SK-MEL-5 (cell line): Measurements from ENCODE around the gene NCL. TPM values are rescaled to one million over a fixed set of nuclear protein-coding genes. Genes with fewer than 3 reads are reported as not detected.
"Not testable (repeated sequence)": the region's sequence is repeated elsewhere in the genome, so short reads cannot be mapped to it uniquely, and the experiment has no call there.

Experiments
- DNase-seq: peaks from one replicate; pipeline ENCODE4 v3.0.0-alpha.2; 2016; ENCODE audit warnings: low read depth, low spot score
- in situ Hi-C: cut with HindIII; loops from 2 replicates; pipeline ENCODE4 v1.10.0; 2016; ENCODE audit warnings: low sequenced_read_pairs, high pct_unique_total_duplicates, low pct_unique_long_range_greater_than_20kb
- small RNA-seq, 2 experiments: library from RNA; depleted of rRNA; stranded (forward); fragments of <200 nt; gene quantifications; one replicate each; pipeline ENCODE3, GENCODE V24; 2014
- total RNA-seq: library from RNA; depleted of rRNA; stranded (reverse); fragments of >200 nt; shearing (Covaris generic); gene quantifications from 2 replicates; pipeline ENCODE4 v1.2.3, GENCODE V29; 2014; rRNA removed

Gene NCL
- total RNA-seq, 1 experiment from 2014 or later = 208 TPM

DNA sequence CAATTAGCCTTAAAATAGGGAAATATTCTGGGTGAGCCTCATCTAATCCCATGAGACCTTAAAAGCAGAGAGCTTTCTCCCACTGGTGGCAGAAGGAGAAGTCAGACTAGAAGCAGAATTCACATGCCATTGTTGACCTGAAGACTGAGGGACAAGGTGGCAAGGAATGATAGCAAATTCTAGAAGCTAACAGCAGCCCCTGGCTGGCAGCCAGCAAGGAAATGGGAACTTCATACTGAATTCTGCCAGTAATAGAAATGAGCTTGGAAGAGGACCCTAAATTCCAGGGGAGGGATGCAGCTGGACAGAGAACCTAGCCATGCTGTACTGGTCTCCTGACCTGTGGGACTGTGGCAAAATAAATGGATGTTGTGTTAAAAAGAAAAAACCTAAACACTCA lies 49.3 kb downstream of the NCL start:
- no peak for DNase-seq
- in situ Hi-C loops = no loop called here

GRCh38 chr2:231413921-231414476 lies 50.3 kb downstream of the NCL start:
- no peak for DNase-seq
- in situ Hi-C loops = no loop called here

DNA sequence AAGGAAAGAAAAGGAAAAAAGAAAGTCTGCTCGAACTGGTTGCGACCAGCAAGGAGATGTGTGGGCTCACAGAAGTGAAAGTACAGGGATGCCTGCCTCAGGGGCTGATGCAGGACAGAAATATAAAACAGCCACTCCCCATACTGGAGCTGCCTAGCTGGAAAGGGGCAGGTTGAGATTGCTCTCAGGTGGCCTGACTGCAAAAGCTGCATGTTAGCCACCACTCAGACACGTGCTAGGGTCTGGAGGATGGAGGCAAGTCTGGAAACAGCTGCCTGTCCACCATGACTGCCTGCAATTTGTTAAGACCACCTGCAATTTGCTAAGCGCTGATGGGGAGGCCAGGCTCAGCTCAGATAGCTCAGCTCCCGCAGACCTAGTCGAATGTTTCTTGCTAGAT lies 50.8 kb downstream of the NCL start:
- in situ Hi-C loops = no loop called here
- no peak for DNase-seq

- in situ Hi-C loops = no loop called here
- no peak for DNase-seq
These were observed 51.7 kb downstream of the NCL start for GRCh38 chr2:231412618-231412963.

DNA sequence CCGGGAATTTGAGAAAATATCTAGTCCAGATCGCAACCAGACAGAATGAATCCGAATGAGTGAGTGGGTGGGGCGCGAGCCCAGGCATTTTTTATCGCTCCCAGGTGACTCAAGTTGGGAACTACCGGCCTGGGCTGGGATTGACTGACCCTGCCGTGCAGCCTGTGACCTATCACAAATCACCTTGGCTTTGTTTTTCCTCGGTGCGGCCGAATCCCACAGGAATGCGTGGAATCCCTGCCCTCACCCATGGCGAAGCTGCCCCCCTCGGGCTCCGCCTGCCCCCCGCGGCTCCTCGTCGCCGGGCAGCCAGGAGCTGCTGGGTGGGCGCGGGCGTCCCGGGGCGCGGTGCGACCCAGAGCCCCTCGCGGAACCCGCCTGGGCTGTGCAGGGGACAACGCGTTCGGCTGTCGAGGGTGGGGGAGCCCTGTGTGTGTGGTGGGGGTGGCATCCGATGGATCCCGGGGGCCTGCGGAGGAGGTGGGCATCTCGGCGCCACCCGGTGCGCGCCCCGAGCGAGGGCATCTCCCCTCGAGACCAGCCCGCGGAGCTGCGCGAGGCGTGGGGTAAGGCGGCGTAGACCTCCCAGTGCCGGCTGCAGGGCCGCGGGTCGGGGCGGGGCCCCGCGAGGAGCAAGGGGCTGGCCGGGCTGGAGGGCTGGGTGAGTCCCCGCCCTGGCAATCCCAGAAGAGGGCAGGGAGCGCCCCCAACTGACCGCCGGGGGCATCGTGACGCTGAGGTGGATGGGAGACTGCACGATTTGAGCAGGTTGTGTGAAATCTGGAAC lies 52.3 kb downstream of the NCL start:
- peak; percentile 84 for DNase-seq
- in situ Hi-C loops = no loop called here

GRCh38 chr2:231411237-231411636 lies 53.0 kb downstream of the NCL start:
- DNase-seq = no peak
- in situ Hi-C loops = no loop called here

DNA sequence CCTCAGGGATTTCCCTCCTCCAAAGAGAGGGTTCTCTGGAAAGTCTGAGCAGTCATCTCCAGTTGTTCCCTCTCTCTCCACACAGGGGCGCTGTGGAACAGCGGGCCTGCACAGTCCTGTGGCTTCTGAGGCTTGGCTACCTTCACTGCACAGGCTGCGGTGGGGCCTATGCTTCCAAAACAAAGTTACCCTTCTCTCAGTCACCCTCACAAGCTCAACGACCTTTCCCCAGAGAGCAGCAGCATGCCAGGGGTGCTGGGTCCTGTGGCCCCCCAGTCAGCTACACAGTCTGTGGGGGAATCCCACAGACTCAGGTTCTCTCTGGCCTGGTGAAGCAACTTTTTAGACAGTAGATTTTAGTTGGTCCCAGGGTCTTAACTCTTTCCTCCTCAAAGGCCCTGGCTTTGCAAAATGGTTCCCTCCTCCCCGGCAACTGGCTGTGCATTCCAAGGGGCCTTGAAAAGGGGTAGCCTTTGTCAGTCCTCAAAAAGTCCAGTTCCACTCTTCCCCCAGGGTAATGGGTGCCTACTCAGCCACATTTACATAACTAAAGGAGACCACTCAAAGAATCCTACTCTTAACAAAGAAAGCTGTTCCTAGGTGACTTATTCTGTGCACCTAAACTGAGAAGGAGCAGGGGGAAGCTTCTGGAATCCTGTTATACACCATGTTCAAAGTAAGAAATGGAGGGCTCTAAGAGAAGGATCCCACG lies 53.8 kb downstream of the NCL start:
- DNase-seq = no peak
- in situ Hi-C loops = no loop called here

DNA sequence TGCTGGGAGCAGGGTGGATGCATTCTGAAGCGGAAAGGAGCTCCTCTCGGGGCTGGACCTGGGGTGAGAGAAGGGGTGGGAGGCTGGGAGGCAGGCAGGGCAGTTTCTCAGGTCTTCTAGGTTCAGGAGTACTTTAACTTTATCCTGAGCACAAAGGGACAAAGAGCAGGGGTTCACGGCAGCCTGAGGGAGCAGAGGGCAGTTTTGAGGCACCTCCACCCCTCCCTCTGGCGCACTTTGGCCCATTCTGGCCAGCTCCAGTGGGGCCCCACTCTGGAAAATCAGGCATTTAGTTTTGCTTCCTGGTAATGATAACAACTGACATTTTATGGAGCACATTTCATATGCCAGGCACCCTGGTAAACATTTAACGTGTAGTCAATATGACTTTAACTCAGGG lies 54.5 kb downstream of the NCL start:
- in situ Hi-C loops = no loop called here

GRCh38 chr2:231408304-231408703 lies 56.0 kb downstream of the NCL start:
- DNase-seq, in situ Hi-C loops: not testable (repeated sequence)

More for the DNA sequence above, 54.5 kb downstream of the NCL start:
- no peak for DNase-seq

GRCh38 chr2:231407686-231408085 lies 56.6 kb downstream of the NCL start:
- in situ Hi-C loops, DNase-seq: not testable (repeated sequence)

DNA sequence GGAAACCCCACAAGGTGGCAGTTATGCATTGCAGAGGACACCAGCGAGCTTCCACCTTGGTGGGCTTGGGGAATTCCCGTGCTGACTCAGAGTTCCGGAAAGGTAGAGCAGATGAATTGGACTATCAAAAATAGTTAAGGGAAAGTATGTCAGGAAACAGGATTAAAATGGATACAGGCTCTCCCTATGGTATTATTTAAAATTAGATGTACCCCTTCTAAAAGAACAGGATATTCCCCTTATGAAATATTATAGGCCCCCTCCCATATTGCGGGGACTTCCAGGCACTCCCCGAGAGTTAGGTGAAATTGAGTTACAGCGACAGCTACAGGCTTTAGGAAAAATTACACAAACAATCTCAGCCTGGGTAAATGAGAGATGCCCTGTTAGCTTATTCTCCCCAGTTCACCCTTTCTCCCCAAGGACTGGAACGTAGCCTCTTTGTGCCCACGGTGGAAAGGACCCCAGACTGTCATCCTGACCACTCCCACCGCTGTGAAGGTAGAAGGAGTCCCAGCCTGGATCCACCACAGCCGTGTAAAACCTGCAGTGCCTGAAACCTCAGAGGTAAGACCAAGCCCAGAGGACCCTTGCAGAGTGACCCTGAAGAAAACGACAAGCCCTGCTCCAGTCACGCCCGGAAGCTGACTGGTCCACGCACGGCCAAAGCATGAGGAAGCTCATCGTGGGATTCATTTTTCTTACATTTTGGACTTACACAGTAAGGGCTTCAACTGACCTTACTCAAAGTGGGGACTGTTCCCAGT lies 58.5 kb downstream of the NCL start:
- in situ Hi-C loops, DNase-seq: not testable (repeated sequence)

- in situ Hi-C loops, DNase-seq: not testable (repeated sequence)
These were observed 60.1 kb downstream of the NCL start for GRCh38 chr2:231404183-231404578.

Small RNA genes lying within 50 kb of the gene (small RNA-seq; reads per million reads assigned to genes)
- gene RNU2-22P = 0.08 to 0.96 reads per million in 2 experiments
- 19.2 to 48.1 reads per million in 2 experiments for gene SNORA75
- 0 reads per million in 2 experiments for gene SNORD20
- gene SNORD82 = 107 to 1,367 reads per million in 2 experiments

Other genes with a start within 250 kb of the NCL start
- 20.2 and 21.5 TPM in 2 replicates for gene B3GNT7, start 68.8 kb downstream of the NCL start, total RNA-seq
- 0.18 TPM in 1 of 2 replicates, not detected in the other for gene NMUR1, start 66.0 kb upstream of the NCL start, total RNA-seq
- not detected in 2 replicates for gene TEX44, start 128.4 kb upstream of the NCL start, total RNA-seq
- gene PTMA, start 244.0 kb upstream of the NCL start, total RNA-seq = 885 and 950 TPM in 2 replicates